HT-29 (cell line): Measurements from ENCODE around the gene MSH2. TPM values are rescaled to one million over a fixed set of nuclear protein-coding genes. Genes with fewer than 3 reads are reported as not detected.

Source experiments
- small RNA-seq: library from RNA; depleted of rRNA; stranded (forward); fragments of <200 nt; gene quantifications from one replicate; pipeline ENCODE3, GENCODE V24; 2014
- total RNA-seq: library from RNA; depleted of rRNA; stranded (reverse); fragments of >200 nt; shearing (Covaris generic); gene quantifications from 2 replicates; pipeline ENCODE4 v1.2.3, GENCODE V29; 2014; rRNA removed

Gene MSH2
- total RNA-seq, 1 experiment from 2014 or later: 36.4 TPM

Small RNAs within 50 kb of the gene (small RNA-seq; reads per million reads assigned to genes)
- not detected for gene MIR559
- gene RF00017: not detected
- gene RN7SKP119: 2.4 reads per million, percentile 69 among the genes with 10 or more reads in this experiment

Other genes starting within 250 kb of the MSH2 start
- gene STPG4, start 247.8 kb upstream of the MSH2 start, total RNA-seq: 6.9 and 7.1 TPM in 2 replicates
- gene CALM2, start 226.6 kb upstream of the MSH2 start, total RNA-seq: 219 and 239 TPM in 2 replicates
- gene EPCAM, start 33.8 kb upstream of the MSH2 start, total RNA-seq: 231 and 241 TPM in 2 replicates
- gene KCNK12, start 167.8 kb downstream of the MSH2 start, total RNA-seq: not detected in 2 replicates